GM21515 (cell line): Measurements from ENCODE around the gene PCP4L1.
"Not testable (repeated sequence)": the region's sequence is repeated elsewhere in the genome, so short reads cannot be mapped to it uniquely, and the experiment has no call there.

ENCODE experiments used
- ATAC-seq: cut with Tn5 transposase; IDR thresholded peaks from one replicate; pipeline ENCODE4 v1.9.1; 2021; ENCODE audit not compliant: unreplicated experiment

Gene PCP4L1

DNA sequence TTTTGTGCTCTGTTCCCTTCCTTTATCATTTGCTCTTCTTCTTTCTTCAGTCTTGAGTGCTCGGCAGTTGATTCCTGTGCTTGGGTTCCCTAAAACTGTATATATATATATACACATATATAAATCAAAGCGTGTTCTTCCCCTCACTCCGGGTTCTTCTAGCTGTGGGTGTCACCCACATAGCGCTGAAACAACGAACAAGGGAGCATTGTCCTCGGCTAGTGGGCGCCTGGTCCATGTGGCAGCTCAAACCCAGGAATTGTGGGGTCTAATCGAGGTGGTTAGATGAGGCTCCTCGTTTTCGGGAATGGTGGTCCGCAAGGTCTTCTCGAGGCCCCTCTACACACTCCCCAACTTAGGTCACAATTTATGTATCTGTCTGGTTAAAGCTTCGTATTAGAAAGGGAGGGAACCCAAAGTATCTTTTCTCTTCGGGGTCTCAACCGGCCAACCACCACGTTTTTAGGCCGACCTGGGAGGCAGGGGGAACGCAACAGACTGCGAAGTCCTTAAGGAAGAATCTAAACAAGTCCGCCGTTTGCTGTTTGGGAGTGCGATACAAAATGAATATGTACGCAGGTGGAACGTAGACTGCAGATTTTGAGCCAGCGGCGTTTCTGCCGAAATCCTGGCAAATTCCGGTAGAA, 55.1 kb downstream of the PCP4L1 start:
- no peak for ATAC-seq

DNA sequence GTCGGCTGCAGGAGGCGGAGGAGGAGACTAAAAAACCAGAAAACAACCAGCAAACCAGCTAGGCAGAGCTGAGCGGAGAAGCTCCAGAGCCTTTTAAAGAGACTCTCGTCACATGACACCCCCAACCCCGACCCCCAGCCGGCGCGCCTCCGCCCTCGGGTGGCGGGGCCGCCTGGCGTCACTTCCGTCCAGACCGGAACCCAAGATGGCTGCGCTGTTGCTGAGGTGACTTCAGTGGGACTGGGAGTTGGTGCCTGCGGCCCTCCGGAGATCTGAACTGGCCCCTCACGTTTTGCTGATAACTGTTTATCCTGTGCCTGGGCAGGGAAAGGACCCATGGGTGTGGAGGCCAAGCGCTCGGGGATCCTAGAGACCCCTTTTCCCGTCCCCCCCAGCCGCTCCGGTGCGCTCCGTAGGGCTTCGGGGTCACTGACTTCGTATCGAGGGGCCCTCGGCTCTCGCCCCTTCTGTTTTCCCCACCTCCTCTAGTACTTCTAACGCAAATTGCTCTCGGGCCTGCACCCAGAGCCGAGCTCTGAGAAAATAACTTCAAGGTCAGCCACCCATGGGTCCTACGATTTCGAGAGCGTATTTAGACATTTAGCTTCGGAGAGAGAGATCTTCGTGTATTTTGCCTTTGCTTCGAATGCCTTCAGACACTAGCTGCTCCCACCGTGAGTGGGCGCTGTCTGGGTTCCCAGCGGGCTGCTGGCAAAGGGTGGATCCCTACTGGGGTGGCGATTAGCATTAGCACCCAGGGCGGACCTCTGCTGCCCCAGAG, 55.8 kb downstream of the PCP4L1 start, which contains the start of gene SDHC:
SDHC (plus strand) TSS at position 181 of the 781 bp plus-strand sequence; CDS start at position 206, 25 bp downstream.
- peak; percentile 95 for ATAC-seq

DNA sequence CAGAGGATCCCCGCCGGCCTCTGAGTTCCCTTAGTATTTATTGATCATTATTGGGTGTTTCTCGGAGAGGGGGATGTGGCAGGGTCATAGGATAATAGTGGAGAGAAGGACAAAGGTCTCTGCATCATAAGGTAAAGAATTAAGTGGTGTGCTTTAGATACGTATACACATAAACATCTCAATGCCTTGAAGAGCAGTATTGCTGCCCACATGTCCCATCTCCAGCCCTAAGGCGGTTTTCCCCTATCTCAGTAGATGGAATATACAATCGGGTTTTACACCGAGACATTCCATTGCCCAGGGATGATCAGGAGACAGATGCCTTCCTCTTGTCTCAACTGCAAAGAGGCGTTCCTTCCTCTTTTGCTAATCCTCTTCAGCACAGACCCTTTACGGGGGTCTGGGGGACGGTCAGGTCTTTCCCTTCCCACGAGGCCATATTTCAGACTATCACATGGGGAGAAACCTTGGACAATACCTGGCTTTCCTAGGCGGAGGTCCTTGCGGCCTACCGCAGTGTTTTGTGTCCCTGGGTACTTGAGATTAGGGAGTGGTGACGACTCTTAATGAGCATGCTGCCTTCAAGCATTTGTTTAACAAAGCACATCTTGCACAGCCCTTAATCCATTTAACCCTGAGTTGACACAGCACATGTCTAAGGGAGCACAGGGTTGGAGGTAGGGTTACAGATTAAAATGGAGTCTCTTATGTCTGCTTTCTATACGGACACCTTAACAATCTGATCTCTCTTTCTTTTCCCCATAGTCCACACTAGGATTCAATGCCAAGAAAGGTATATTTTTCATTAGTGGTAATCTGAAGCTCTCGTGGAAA, 57.5 kb downstream of the PCP4L1 start:
- ATAC-seq, result not testable (repeated sequence)

GRCh38 chr1:161324020-161324419, 65.5 kb downstream of the PCP4L1 start:
- ATAC-seq, result no peak

DNA sequence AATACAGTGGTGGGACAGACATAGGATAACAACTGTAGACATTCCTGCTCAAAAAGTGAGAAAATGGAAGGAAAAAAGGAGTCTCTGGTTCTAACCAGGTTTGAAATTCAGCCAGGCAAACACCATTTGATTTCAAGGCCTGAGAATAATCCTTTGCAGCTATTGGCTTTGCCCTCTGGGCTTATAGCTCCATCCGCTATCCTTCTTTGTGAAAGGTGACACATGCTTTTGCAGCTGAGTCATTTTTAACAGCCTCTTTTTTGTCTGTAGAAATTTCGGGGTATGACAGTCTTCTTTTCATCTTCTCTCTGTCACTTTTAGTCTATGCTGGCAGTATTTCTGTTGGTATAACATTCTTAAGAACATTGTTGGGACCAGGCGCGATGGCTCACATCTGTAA, 71.8 kb downstream of the PCP4L1 start:
- ATAC-seq, result no peak

- ATAC-seq, result no peak
Observed at GRCh38 chr1:161333166-161333565, 74.6 kb downstream of the PCP4L1 start.
